PC-3 (cell line): ENCODE data around the gene TOMM20.

ENCODE experiments used
- EZH2 ChIP-seq: fragments of 300-600 bp; sonication (generic); IDR thresholded peaks from one replicate; pipeline ENCODE4 v1.6.1; 2017; ENCODE audit warnings: antibody characterized with exemption, mild to moderate bottlenecking, low read length; ENCODE audit not compliant: unreplicated experiment
- EZH2phosphoT487 ChIP-seq: fragments of 300-600 bp; sonication (generic); IDR thresholded peaks from 2 replicates; pipeline ENCODE4 v1.6.1; 2018; ENCODE audit warnings: mild to moderate bottlenecking, antibody characterized with exemption, low read length, borderline replicate concordance
- TF ChIP-seq, protein P1 (sequence below): fragments of 300-600 bp; sonication (generic); conservative IDR thresholded peaks from 2 replicates; pipeline ENCODE4 v1.5.1; 2017; ENCODE audit warnings: antibody characterized with exemption, low read depth, mild to moderate bottlenecking, low read length

DNA sequence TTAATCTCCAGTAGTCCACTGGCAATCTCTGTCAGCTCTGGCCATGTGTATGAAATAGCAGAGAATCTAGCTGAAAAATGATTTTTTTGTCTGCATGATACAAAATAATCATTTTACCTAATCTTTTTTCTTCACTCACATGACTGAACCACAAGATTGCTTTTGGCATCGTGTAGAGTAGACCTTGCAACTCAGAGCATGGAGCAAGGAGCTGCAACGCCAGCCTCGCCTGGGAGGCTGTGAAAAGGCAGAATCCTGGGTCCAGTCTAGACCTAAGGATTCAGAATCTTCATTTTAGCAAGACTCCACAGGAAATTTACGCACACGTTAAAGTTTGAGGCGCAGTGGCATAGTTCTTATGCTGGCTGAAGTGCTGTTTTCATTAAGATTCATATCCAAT, 40.2 kb downstream of the TOMM20 start:
- TF ChIP-seq, protein P1, sequence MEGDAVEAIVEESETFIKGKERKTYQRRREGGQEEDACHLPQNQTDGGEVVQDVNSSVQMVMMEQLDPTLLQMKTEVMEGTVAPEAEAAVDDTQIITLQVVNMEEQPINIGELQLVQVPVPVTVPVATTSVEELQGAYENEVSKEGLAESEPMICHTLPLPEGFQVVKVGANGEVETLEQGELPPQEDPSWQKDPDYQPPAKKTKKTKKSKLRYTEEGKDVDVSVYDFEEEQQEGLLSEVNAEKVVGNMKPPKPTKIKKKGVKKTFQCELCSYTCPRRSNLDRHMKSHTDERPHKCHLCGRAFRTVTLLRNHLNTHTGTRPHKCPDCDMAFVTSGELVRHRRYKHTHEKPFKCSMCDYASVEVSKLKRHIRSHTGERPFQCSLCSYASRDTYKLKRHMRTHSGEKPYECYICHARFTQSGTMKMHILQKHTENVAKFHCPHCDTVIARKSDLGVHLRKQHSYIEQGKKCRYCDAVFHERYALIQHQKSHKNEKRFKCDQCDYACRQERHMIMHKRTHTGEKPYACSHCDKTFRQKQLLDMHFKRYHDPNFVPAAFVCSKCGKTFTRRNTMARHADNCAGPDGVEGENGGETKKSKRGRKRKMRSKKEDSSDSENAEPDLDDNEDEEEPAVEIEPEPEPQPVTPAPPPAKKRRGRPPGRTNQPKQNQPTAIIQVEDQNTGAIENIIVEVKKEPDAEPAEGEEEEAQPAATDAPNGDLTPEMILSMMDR: no peak
- TF ChIP-seq EZH2phosphoT487 (no peak), EZH2 (no peak)
